B cell (primary cell): ENCODE data around the gene DSPP.

ENCODE experiments used
- EZH2 ChIP-seq: IDR thresholded peaks from 2 replicates; pipeline ENCODE4 v1.6.1; 2012; ENCODE audit warnings: borderline replicate concordance, low read depth, mild to moderate bottlenecking, moderate library complexity, low read length; ENCODE audit not compliant: insufficient read depth, poor library complexity, severe bottlenecking
- TF ChIP-seq, protein P1 (sequence below): fragments of 200-600 bp; IDR thresholded peaks from one replicate; pipeline ENCODE4 v1.8.0; 2022; ENCODE audit warnings: antibody characterized with exemption, mild to moderate bottlenecking

DNA sequence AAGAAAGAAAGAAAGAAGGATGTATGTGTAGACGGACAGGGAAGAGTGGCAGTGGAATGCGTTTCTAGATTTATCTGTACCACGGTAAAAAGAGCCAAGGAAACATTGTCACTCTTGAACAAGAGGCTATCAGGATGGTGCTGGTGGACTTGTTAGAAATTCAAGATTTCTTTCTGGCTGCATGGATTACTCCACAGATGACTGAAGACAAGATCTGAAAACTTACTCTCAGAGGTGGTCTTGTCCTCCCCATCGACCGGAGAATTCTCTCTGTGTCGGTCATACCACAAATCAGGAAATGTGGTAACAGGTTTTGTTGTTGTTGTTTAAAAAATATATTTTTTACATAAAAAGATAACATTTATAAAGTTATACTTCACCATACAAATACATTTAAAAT is 11.8 kb downstream of the DSPP start:
- TF ChIP-seq, protein P1, sequence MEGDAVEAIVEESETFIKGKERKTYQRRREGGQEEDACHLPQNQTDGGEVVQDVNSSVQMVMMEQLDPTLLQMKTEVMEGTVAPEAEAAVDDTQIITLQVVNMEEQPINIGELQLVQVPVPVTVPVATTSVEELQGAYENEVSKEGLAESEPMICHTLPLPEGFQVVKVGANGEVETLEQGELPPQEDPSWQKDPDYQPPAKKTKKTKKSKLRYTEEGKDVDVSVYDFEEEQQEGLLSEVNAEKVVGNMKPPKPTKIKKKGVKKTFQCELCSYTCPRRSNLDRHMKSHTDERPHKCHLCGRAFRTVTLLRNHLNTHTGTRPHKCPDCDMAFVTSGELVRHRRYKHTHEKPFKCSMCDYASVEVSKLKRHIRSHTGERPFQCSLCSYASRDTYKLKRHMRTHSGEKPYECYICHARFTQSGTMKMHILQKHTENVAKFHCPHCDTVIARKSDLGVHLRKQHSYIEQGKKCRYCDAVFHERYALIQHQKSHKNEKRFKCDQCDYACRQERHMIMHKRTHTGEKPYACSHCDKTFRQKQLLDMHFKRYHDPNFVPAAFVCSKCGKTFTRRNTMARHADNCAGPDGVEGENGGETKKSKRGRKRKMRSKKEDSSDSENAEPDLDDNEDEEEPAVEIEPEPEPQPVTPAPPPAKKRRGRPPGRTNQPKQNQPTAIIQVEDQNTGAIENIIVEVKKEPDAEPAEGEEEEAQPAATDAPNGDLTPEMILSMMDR = no peak
- no peak for TF ChIP-seq EZH2
